ENCODE results near the gene VENTX.

VENTX gene

DNA sequence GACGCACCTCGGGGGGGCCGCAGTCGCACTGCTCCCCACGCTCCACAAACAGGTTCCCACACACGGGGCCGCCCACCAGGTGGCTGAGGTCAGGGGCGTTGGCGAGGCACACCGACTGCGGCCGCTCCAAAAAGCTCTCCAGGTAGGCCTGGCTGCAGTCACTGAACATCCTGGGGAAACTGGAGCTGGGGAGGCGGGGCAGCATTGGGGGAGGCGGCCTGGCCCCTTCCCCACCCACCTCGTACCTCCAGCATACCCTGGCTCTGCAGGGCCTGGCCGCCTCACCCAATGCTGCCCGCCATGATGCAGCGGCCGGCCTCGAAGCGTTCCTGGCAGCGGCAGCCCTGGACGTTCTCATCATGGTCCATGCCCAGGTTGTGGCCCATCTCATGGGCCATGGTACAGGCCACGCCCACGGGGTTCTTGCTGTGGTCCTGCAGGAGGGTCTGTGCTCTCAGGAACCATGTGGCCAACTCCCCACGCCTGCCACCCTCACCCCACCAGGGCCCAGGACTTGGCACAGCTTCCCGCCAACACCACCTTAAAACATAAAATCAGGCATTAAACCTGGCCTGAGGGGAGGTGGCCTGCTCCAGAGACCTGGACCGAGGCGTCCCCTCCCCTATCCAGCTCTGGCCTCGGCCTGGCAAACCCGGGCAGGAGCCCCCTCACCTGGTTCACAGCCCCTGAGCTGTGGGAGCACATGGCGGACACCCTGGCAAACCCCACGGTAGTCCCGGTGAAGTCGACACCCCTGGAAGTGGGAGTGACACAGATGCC is 34.1 kb downstream of the VENTX start:
- no peak for DNase-seq (ENCODE audit: low spot score)

DNA sequence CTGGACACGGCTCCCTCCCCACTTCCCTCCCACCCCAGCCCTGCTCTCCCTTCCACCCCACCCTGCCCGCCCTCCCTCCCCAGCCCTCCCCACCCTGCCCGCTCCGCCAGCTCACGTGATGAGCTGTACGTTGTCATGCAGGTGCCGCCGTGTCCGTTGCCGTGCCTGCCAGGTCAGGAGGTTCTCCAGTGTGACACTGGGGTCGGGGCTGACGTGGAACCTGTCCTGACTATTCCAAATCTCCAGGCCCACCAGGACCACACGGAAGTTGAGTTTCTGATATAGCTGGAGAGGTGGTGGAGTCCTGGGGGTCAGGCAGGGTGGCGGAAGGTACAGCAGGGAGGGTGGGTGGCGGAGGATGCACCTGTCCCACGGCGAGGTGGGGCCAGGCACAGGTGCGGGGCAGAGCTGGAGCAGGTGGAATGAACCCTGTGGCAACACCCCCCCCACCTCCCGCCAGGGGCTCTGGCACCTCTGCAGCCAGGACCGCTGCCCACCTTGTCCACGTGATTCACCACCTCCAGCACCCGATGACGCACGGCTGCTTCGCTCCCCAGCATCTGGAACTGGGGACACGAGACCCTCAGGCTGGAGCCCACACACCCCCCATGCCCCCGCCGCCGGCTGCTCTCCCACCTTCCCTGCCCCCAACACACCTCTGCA is 34.8 kb downstream of the VENTX start:
- DNase-seq (ENCODE audit: low spot score), result no peak

DNA sequence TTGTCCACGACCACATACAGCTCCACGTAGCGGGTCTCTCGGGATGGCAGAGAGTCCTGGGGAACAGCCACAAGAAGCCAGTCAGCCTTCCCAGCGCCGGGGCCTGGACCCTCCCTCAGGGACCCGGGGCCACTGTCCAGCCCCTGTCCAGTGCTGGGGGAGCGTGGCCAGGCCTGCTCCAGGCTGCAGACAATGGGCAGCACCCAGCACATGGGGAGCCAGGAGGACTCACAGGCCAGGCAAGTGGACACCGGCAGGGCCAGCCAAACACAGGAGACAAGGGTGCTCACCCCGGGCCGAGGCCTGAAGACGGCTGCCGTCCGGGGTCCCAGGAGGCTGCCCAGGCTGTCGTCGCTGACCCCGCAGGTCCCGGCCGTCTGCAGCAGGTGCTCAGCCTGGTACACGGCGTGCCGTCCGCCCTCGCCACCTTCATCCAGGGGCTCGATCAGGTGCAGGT is 35.3 kb downstream of the VENTX start:
- no peak for DNase-seq (ENCODE audit: low spot score)

DNA sequence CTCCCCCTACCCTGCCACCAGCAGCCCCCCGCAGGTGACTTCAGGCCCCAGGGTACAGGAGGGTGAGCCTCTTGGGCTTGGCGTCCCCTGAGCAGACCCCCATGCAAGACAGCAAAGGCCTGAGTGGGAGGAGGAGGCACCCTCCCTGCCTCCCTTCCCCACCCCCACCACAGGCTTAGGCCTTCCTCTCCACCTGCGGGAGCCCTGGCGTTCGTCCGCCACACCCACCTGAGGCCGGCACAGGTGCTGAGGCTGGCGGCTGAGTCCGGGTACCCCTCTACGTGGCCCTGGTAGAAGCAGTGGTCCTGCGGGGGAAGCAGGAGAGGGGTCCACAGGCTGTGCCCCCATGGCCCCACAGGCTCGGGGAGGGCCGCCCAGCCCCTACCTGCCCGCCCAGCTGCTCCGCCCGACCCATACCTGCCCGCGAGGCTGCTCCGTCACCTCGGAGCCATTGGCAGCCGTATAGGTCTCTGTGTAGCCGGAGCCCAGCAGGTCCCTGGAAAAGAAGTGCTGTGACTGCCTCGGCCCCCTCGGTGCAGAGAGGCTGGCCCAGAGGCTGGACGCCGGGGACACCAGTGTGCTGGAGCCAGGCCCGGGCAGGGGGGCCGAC is 36.0 kb downstream of the VENTX start:
- DNase-seq (ENCODE audit: low spot score), result no peak

DNA sequence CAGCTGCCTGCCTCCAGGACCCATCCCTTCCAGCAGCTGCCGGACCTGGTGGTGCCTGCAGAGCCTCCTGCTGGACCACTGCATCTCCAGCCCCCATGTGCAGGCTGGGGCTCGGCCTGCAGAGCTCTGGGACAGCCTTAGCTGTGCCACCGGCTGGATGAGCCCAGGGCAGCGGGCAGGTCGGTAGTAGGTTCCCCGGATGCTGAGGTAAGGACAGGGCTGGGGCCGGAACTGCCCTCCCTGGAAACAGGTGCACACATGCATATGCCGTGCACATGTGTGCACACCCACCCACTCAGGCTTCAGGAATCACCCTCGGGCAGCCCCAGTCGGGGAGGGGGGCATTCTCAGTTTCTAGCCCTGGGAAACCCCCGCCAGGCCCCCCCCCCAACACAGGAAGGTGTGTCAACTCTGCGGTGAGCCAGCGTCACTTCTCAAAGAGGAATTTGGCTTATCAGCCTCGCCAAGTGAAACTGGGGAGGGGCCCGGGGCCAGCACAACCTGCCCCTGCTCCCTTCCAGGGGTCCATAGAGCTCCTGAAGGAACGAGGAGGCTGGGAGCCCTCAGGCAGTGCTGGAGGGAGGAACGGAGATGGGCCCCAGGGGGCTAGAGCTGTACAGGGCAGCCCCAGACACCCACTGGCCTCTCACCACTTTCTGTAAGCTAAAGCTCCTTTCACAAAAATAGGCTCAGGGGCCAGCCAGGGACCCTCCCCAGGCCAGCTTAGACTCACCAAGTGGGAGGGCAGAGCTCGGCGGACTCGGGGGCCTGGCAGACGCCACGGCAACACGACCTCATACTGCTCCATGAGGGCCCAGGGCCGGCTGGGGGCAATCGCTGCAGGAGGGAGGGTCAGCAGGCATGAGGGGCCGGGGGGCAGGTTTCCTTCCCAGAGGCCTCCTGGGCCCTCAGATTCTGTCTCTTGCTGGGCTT is 37.4 kb downstream of the VENTX start:
- DNase-seq (ENCODE audit: low spot score), result peak; percentile 84

DNA sequence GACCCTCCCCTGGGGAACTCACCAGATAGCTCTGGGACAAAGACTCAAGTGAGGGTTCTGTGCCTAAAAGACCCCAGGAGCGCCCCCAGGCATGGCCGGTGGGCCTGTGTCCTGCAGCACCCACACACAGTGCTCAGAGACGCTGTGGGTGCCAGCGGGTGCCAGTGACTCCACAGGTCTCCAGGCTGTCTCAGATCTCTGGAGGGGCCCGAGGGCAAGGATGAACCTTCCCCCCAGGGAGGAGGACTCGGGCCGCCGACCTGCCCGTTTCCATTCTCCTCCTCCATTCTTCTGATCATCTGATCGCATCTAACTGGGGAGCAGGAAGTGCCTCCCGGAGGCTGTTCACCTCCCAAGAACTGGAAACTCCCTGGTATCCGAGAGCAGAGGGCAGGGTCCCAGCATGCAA is 38.0 kb downstream of the VENTX start:
- DNase-seq (ENCODE audit: low spot score), result peak; percentile 46

DNA sequence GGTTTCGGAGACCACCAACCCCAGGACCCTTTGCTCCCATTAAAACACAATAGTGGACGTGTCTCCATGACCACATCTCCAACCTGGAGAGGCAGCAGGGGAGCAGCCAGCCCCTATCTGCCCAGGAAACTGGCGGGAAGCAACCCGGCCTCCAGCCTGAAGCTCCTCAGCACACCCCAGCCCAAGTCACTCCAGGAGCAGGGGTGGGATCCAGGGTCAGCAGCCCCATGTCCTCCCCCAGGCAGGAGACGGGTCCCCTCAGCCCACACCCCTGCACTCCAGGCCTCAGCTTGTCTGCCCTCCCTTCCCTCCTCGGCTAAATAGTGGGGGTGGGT is 38.4 kb downstream of the VENTX start:
- DNase-seq (ENCODE audit: low spot score), result no peak

DNA sequence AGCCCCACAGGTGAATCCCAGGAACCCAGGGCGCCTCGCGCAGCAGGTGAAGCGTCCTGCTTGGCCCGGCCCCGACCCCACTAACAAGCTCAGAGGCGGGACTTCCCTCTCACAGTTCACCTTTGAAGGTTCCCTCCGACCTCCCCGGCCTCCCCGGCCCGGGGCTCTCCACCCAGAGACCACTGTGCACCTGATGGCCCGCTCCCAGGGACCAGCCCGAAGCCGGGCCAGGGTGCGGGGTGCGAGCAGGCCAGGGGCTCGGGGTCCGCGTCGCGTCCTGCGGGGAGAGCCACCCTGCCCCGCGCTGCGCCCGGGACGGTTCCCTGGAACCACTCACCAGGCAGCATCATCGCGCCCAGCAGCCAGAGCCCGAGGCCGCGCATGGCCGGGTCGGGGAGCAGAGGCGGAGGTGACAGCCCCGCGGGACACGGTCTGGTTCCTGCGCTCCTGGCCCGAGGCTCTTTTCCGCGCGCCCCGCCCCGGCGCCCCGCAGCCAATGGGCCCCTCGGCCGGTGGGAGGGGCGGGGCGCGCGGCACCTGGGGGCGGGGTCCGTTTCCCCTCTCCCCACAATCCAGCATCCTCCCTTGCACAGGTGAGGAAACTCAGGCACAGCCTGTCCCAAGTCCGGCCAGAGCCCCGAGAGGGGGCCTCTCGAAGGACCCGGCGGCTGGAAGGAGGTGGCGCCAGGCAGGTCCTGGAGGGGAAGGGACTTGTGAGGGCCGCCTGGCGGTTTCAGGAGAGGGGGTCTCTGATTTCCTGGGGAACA is 39.0 kb downstream of the VENTX start, which contains the start of gene ADAM8:
ADAM8 (minus strand) TSS at position 434 of the 767 bp plus-strand sequence; CDS start at position 383, 51 bp downstream.
- DNase-seq (ENCODE audit: low spot score), result peak; percentile 64

DNA sequence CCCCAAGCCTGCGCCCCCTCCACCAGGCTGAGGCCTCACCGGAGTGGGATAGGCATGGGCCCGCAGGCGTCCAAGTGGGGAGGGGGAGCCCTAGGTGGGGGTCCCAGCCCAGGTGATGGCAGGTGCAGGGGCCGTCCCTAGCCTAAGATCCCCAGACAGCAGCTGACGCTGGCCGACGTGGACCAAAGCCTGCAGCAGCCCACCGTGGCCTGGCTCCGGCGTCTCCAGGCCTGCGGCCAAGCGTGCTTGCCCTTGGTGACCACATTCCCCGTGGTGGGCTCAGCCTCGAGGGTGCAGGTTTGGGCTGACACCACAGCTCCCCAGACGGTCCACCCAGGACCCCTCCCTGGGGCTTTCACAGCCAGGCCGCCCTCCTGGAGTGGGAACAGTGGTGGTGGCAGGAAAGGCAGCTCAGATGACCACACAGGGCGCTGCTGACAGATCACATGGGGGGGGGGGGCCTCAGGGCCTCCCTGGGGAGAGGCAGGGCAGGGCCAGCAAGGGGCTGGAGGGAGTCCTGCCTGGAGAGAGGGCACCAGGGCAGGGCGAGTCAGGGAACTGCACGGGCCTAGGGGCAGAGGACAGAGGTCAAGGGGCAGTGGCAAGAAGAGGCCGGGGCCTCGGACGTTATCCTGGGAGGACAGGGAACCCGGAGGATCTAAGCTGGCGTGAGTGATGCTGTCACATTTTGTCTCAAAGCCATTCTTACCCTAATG is 39.8 kb downstream of the VENTX start:
- DNase-seq (ENCODE audit: low spot score), result no peak

DNA sequence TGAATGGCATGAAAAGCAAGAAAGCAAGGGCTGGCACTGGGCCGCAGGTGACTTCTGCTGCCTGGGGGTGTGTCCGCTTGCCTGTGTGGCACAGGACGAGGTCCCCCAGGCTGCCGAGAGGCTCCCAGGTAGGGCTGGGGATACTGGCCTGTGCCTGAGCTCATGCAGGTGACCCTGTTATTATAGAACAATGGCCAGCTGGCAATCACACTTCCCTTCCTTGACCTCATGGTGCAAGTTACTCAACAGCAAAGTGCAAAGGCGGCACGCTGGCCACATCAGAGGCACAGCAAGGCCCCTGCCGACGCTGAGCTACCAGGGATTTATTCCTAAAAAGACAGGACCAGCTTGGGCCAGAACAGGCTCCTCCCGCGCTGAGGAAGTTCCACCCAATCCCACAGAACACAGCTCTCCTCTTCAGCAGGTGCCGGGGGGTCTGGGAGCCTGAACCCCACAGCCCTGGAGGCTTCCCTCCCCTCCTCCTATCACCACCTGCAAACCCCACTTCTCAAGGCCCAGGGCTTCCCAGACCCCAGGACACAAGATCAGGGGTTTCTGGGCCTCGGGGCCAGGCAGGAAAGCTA is 40.4 kb downstream of the VENTX start:
- no peak for DNase-seq (ENCODE audit: low spot score)

DNA sequence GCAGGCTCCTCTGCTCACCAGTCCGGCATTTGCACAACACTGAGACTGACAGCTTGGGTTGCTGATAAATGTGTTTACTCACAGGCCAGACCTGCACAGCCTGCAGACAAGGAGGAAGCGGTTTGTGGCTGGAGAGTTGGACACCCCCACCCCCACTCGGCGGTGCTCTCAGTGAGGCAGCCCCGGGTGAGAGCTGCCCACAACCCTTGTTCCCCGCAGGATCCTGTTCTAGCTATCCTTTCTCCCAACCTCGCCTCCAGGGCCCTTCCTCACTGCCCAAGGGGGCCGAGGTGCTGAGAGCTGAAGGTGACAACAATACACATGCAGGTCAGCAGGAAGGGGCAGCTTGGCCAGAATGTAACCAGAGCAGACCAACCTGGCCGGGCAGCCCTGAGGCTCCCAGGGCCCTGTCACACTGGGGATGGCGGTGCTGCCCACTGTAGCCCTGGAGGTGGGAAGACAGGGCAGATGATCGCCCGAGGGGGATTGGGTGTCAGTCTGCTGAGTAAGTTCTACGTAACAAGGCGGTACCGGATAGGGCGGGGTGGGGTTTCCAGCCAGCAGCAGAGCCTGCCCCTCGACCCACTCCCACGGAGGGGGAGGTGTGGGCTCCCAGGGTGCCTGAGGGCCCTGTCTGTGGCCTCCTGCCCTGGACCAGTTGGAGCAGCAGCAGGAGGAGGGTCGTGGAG is 41.1 kb downstream of the VENTX start:
- peak; percentile 75 for DNase-seq (ENCODE audit: low spot score)

DNA sequence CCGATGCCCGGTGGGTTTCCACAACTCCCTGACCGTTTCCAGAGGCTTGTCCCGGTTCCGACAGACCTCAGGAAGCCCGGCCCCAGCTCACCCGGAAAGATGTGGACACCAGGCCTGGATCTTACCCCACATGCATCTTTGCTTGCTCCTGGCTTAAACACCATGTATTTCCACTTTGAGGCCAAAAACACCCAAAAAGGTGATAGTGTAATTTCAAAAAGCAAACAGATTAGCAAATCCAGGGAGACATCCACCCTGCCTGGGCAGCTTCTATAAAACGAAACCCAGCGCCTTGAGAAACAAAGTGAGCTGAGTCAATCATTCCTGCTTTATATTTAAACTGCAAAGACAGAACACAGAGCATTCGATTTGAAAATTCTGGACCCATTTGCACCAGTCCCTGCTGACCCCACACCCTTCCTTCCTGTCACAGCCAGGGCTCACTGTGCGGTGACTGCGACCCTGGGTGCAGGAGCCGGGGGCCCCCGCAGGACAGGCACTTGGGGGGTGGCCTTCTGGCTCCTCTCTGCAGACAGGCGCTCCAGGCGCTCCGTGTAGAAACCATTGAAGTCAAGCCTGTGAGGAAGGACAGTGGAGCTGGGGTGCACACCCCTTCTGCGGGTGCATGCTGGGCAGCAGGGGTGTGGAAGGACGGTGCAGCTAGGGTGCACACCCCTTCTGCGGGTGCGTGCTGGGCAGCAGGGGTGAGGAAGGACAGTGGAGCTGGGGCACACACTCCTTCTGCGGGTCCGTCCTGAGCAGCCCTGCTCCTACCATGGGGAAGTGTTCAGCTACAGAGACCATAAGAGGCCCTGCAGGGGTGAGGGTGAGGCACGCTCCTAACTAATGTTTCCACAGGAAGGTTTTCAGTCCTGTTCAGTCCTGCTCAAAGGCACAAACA is 41.9 kb downstream of the VENTX start:
- no peak for DNase-seq (ENCODE audit: low spot score)

DNA sequence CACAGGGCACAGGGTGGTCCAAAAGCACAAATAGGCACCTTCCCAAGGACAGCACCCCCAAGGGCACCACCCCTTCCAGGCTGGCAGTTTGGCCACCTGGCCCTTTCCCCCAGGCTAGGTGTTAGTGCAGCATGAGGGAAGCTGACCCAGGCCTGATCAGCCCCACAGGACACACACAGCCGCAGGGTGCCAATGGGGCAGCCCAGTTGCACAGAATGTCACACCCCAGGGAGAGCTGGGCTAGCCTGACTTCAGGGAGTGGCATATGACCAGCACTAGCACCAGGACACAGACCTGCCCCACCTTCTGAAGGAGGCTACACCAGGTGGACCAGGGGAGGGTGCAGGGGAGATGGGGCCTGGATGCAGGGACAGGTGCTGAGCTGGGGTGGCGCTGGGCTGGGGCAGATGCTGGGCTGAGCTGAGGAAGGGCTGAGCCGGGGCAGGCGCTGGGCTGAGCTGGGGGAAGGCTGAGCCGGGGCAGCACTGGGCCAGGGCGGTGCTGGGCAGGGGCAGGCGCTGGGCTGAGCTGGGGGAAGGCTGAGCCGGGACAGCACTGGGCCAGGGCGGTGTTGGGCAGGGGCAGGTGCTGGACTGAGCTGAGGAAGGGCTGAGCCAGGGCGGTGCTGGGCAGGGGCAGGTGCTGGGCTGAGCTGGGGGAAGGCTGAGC is 42.9 kb downstream of the VENTX start:
- no peak for DNase-seq (ENCODE audit: low spot score)

DNA sequence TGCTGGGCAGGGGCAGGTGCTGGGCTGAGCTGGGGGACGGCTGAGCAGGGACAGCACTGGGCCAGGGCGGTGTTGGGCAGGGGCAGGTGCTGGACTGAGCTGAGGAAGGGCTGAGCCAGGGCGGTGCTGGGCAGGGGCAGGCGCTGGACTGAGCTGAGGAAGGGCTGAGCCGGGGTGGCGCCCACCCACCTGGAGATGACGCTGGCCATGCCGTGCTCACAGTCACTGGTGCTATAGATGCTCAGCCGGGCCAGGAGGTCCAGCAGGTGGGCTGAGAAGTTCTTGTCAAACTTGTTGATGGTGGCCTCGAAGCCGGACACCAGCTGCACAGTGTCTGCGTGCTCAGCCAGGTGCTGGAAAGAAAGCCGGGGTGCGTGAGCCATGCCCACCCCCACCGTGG is 43.4 kb downstream of the VENTX start:
- DNase-seq (ENCODE audit: low spot score), result no peak

DNA sequence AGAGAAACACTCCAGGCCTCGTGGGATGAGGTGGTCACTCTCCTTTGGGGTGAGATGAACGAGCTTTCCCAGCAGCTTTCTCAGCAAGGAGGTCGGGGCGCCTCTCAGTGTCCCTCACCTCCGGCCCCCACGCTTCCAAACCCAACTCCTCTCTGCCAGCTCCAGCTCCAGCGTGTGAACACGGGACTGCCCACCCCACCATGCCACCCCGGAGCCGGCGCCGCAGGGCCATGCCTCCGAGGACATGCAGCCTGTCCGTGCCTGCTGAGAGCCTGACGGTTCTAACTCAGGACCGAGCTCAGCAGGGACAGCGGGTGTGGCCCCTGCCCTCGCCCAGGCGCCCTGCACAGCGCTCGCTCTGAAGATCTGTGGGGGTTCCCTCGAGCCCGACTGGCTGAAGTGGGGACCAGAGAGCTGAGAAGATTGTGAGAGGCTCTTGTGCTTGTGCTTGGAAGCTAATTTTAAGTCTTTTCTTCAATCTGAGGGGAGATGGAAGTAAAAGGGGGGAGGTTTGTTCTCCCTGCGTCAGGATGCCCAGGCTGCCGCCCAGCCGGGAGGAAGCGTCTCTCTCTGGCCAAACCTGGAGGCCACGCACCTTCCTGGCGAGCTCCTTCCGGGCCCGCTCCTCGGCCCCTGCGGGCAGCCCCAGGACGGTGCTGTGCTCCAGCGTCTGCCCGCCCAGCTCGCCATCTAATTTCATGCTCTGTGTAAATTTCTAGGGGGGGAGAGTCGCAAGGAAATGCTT is 44.1 kb downstream of the VENTX start:
- no peak for DNase-seq (ENCODE audit: low spot score)

DNA sequence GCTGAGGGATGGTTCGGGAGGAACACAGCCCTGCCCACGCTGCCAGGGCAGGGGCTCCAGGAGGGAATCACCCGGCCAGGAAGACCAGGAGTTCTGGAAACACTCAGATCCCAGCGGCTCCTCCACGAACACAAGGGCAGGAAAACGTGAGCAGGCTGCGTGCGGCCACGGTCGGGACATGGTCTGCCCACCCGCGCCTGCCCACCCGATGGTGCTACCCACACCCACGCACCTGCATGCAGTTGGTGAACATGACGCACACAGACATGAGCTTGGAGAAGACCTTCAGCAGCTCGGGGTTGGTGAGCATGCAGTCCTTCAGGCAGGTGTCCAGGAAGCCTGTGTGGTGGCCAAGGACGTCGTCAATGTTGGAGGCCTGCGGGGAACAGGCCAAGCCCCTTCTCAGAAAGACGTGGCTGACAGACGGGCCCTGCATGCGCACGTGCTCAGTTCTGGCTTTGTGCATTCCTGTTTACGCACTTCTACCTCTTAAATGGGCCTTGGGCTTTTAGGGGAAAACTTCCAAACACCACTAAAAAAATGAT is 45.3 kb downstream of the VENTX start:
- DNase-seq (ENCODE audit: low spot score), result no peak

DNA sequence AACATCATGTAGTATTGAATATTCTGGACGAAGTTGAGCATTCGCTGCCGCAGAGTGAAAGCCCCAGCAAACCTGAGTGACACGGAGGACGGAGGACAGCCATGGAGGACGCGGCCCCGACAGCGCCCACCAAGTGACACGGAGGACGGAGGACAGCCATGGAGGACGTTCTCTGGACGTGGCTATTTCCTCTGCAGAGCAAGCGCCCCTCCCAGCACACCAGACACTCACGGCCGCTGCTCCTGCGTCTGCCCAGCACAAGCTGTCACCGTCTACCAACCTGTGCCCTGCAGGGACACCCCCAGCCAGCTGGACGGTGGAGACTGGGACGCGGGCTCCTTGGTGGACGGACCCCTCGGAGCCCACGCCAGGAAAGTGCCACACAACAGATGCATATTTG is 46.3 kb downstream of the VENTX start:
- DNase-seq (ENCODE audit: low spot score), result no peak
